ENCODE data around the gene MINDY2.

- TF ChIP-seq TAF1 (IDR thresholded peaks at IDR 0.05; ENCODE audit: low read depth) (no peak), EGR1 (IDR thresholded peaks at IDR 0.05) (no peak), ZBTB7A (IDR thresholded peaks at IDR 0.05; ENCODE audit: low read depth) (no peak), CREB1 (IDR thresholded peaks at IDR 0.05; ENCODE audit: low read depth) (no peak), EP300 (IDR thresholded peaks at IDR 0.05; ENCODE audit: borderline replicate concordance) (no peak), RAD21 (IDR thresholded peaks at IDR 0.05; ENCODE audit: low read depth) (no peak), YY1 (IDR thresholded peaks at IDR 0.05; ENCODE audit: low read depth) (no peak), FOXM1 (IDR thresholded peaks at IDR 0.05; ENCODE audit: borderline replicate concordance, low read depth) (no peak)
These were observed 32.9 kb upstream of the MINDY2 start for GRCh38 chr15:58738046-58738707.
